ENCODE results near the gene DDX41.
A peak's percentile ranks its signal among the peaks of the same experiment; 100 is the strongest.

DDX41 gene

DNA sequence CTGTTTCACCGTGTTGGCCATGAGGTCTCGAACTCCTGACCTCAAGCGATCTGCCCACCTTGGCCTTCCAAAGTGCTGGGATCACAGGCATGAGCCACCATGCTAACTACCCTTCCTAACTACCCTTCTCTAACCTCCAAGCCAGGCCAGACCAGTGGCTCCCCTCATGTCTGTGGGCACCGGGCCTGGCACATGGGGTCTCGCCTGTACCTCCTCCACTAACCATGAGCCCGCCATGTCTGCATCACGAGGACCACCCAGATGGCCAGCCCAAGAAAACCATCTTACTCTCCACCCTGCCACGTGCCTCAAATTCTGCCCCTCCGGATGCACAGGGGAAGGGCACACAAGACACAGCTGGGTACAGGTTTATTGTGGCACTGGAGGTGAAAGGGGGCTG is 33.7 kb downstream of the DDX41 start:
- no peak for DNase-seq

- no peak for DNase-seq
Observed at GRCh38 chr5:177482359-177482795, 34.4 kb downstream of the DDX41 start.

GRCh38 chr5:177479774-177480173 is 37.0 kb downstream of the DDX41 start:
- no peak for DNase-seq

DNA sequence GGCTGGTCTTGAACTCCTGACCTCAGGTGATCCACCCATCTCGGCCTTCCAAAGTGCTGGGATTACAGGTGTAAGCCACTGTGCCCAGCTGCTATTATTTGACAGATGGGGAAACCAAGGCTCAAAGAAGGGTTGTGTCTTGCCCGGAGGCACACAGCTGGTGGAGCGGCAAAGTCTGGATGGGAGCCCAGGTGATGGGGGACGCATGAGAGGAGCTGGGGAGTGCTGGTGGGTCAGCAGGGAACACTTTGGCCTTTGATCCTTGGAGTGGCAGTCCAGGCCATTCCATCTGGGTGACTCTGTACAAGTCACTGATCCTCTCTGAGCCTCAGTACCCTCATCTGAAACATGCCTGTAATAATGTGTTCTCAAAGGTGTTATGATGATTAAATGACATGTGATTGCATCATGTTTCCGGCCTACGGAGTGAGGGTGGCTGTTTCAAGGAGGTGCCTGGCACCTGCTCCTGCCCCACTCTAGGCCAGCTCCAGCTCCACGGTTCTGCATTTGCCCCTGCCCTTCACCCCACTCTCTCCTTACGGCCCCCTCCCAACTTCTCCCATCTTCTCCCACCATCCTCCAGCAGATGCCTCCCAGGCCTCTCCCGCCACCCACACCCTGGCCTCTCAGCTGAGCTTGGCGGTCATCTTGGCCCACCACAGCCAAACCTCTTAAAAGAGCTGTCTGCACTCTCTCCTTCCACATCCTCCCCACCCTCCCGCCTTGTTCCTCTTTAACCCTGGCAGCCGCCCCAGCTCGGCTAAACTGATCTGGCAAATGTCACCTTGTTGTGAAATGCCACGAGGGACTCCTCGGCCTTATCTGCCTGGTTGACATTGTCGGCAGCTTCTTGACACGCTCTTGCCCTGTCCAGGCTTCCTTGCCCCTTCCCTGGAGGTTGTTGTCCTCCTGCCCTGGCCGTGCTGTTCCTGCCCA is 37.8 kb downstream of the DDX41 start:
- DNase-seq, result peak in 2 of 6 experiments; percentile 42 to 43

DNA sequence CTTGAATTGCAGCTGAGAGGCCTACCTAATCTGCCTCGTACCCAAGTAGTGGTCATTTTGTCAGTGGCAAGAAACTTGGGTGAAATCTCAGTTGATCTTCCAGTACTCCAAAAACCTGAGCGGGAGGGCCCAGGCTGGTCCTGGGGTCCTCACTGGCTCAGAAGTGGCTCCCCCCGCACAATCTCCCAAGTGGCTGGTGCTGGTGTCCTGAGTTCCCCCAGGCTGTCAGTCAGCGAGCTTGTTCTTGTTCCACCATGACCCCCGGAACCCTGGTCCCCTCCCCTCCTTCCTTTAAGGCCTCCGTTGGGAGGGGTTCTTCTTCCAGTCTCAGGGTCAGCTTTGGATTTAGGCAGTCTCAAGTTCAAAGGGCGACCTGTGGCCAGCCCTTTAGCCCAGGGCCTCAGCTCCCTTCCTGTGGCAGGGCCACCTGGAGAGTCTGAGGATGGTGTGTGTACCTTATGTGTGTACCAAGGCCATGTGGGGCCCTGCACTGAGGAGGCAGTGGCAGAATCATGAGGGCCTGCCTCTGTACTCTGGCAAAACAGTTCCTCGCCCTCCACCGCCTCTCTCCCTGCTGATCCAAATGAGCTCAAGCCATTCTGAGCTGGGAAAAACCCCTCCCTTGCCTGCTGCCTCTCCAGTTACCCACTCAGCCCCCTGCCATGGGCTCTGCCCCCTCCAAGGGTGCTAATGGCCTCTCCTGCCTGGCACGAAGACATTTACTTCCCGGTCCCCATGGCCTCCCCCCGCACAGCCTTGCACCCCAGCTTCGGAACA is 38.9 kb downstream of the DDX41 start:
- no peak for DNase-seq

DNA sequence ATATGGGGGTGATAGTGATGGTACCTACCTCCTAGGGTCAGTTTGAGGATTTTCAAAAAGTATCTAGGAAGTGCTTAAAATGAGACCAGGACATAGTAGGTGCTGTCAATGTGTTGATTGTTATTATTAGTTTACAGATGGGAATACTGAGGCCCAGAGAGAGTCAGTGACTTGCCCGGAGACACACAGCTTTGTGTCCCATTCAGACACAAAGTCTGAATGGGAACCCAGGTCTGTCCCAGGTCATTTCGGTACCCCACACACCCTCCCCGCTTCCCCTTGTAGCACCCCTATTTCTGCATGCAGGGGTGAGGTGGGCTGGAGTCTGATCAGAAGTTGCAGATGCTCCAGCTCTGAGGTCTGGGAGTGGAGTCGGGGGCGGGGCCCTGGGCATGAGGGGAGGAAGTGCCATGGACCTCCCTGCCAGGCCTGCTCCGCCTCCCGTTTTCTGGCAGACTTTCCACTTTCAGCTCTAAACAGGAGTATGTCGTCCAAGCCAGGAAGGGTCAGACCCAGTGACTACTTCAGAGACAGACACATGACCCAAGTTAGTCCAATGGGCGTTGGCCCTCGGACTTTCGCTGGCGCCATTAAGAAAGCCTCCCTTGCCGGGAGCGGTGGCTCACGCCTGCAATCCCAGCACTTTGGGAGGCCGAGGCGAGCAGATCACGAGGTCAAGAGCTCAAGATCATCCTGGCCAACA is 40.1 kb downstream of the DDX41 start:
- no peak for DNase-seq

GRCh38 chr5:177475563-177476427 is 41.0 kb downstream of the DDX41 start:
- DNase-seq, result no peak

GRCh38 chr5:177474846-177475562 is 41.8 kb downstream of the DDX41 start:
- no peak for DNase-seq

DNA sequence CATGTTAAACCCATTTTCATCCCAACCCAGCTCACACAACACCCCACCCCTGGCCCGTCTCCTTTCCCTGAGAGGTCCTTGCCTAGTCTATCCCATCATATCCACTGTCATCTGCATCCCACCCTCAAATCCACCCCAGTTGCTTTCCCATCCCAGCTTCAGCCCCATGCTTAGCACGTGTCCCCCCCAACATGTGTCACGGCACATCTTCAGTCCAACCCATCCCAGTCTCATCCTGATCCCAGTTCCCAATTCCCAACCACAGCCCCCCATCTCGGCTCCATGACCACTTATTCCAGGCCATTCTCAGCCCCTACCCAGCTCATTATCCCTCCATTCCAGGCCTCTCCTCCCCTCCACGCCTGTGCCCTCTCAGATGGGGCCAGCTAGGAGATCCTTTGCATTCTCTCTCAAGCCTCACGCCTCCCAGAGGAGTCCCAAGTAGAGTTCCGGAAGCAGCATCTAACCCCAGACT is 42.7 kb downstream of the DDX41 start:
- DNase-seq, result no peak

- peak in 1 of 6 experiments; percentile 19 for DNase-seq
Observed at GRCh38 chr5:177473443-177474001, 43.2 kb downstream of the DDX41 start, which contains the start of gene DBN1. Gene DBN1 (minus strand): TSS chr5:177473634. CDS start chr5:177473521, 113 bp downstream.

DNA sequence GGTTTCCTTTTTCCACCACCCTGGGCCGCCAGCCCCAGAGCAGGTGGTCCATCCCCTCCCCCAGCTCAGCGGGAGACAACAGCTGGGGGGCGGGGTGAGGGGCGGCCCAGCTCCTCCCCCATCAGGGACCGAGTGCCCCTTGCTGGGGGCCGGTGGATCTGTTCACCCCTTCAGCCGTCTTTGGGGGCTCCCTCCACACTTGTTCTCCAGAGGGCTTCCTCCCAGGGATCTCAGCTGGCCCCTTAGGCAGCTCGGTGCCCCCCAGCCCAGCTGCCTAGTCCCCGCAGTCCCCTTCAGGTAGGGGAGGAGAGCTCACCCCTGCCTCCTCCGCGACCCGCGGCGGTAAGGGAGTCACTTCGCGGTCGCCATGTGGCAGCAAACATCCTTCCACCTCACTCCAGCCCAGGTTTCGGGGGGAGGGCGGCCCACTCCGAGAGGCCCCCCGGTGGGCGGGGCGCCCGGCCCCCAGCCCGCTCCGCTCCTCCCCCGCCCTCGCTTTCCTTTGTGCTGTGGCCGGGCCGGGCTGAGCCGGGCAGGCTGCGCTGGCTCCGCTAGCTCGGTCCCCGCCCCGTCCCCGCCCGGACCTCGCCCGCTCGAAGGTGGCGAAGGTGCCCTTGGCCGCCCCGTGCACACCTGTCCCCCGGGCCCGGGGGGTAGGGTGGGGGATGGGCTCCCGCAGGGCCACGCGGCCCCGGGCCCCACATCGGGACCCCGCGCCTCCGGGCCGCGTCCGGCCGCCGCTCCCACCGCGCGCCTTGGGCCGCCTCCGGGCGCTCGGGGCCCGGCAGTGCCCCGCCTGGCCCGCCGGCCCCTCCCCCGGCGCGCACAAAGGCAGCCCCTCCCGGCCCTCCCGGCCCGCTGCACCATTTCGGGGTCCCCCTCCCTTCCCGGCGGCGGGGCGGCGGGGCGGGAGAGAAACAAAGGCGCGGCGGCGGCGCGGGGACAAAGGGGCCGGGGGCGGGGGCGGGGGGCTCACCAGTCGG is 44.0 kb downstream of the DDX41 start:
- DNase-seq, result peak in 3 of 6 experiments; percentile 19 to 40 (median 36)

- no peak for DNase-seq
Observed at GRCh38 chr5:177471610-177472356, 45.0 kb downstream of the DDX41 start.

- no peak for DNase-seq
Observed at GRCh38 chr5:177470759-177471536, 45.8 kb downstream of the DDX41 start.

DNA sequence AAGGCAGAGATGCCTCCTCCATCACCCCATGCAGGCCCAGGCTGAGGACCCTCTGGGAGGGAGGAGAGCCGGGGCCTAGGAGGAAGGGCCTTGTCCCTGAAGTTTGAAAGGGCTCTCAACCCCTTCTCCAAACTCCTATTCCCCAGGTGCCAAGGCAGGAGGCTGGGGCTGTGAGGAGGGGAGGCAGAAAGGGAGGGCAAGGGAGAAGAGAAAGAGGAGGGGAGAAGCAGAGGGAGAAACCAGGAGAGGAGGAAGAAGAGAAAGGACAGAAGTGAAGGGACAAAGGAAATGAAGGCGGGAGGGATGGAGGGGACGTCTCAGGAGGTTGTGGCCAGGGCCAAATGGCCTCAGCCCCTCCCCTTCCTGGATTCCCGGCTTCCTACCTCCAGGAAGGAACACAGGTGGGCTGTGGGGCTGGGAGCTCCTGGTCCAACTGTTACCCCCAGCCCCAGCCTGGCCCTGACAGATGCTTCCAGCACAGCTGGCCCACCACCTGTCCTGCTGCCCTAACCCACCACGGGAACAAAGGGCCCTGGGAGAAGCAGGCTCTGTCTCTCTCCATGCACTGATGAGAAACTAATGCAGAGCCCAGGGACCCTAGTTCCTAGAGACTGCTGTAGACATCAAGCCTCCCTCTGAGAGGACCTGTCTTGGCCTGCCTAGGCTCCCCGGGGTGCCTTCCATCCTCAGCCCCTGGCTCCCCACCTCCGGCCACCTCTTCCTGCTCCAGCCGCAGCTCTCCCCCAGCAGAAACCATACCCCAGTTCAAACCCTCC is 46.8 kb downstream of the DDX41 start:
- DNase-seq, result no peak

DNA sequence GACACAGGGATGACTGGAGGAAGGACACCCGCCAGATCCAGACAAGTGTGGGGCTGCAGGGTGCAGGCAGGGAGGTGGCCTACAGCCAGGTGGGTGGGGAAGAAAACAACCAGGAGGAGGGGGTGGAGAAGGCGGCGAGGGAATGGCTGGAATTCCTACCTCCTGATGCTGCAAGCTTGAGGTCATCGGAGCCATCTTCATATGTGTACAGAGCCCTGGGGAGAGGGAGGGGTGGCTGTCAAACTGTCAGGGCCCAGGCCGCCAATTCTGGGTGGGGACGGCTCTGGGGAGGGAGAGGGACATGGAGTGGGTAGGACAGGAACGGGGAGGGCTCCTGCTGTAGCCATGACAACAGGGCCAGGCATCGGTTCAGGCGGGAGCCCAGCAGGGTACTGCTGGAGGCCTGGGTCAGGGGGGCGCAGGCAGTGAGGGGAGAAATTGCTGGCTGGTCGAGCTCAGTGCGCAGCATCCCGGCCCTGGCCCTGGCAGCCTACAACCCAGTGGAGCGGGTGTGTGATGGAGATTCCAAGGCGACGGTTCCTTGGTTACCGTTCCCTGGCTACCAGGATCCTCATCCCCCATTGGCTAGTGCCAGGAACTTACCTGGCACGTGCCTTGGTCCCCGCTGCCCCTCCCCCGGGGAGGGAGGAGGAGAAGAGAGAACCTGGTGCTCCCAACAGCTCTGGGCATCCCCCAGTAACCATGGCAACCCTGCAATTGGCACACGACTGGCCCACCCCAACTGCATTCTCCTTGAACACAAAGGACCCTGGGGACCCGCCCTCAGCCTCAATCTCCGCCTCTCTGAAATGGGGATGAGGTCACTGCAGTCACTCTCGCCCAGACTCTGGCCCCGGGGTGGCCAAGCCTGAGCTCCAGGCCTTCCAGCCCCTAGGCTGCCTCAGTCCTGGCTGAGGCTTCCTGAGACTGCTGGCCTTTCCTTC is 47.8 kb downstream of the DDX41 start:
- DNase-seq, result no peak

DNA sequence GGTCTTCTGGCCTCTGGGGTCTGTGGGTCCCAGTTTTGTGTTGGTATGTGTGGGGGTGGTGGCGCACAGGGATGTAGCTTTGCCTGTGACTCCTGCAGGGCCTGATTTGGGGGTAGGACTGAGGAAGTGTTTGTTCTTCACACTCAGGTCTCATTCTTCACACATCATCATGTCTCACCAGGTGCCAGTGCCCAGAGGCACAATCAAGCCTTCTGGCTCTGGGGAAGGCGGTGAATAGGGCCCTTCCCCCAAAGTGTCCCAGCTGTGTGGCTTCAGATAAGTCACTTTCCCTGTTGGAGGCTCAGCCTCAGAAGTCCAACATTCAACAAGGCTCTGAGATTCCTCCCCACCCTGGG is 48.5 kb downstream of the DDX41 start:
- DNase-seq, result no peak

Measured in stimulated activated naive CD4-positive, alpha-beta T cell (primary cell).